ENCODE measurements around the gene CYTL1.
"Not testable (repeated sequence)": the region's sequence is repeated elsewhere in the genome, so short reads cannot be mapped to it uniquely, and the experiment has no call there.

Gene CYTL1

GRCh38 chr4:5018603-5019002, 655 bp downstream of the CYTL1 start:
- Histone ChIP-seq H3K9me3 (replicated peaks in 1 of 11) (peaks cover 0 to 6% (median 0%) of the 10 kb centered on the region in 11 experiments; a peak in 3 of 22 replicates), H3K27ac (no peak overlapping the region), H3K4me3 (no peak overlapping the region), H3K36me3 (no peaks in the 10 kb centered on the region), H3K9ac (no peak overlapping the region), H3K4me1 (peaks cover 10 to 37% (median 22%) of the 10 kb centered on the region in 10 experiments), H3K27me3 (peaks cover 10 to 19% (median 15%) of the 10 kb centered on the region in 11 experiments; a peak in 20 of 22 replicates), H4K20me1 (no peaks in the 10 kb centered on the region; a peak in 1 of 22 replicates), H3K4me2 (peak overlapping the region in 9 of 11 experiments; percentile 19 to 87 (median 75); a peak in 13 of 22 replicates)
- no peak for TF ChIP-seq Cebpa-rat (IDR thresholded peaks at IDR 0.05)

DNA sequence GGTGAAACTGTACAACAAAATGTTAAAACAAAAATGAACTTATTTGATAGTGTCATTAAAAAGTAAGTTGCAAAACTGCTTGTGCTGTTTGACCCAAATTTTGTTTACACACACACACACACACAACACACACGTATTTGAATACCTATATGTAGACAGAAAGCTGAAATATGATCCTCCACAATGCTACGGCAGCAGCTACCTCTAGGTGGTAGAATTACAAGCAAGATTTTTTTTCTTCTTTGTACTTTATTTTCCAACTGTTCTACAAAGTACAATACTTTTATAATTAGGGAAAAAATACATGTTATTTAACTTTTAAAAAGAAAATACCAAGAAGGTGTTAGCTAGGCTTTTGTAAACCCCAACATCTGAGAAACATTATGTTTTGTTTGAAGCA, 1.2 kb downstream of the CYTL1 start:
- Histone ChIP-seq H3K27ac (no peak overlapping the region), H3K27me3 (peaks cover 10 to 19% (median 15%) of the 10 kb centered on the region in 11 experiments; a peak in 20 of 22 replicates), H4K20me1 (no peaks in the 10 kb centered on the region; a peak in 1 of 22 replicates), H3K9me3 (replicated peaks in 1 of 11) (peaks cover 0 to 3% (median 0%) of the 10 kb centered on the region in 11 experiments; a peak in 2 of 22 replicates), H3K4me1 (peaks cover 10 to 42% (median 27%) of the 10 kb centered on the region in 10 experiments), H3K9ac (no peak overlapping the region), H3K36me3 (no peaks in the 10 kb centered on the region), H3K4me3 (no peak overlapping the region), H3K4me2 (peak overlapping the region in 7 of 11 experiments; percentile 19 to 87 (median 64); a peak in 6 of 22 replicates)
- no peak for TF ChIP-seq Cebpa-rat (IDR thresholded peaks at IDR 0.05)

DNA sequence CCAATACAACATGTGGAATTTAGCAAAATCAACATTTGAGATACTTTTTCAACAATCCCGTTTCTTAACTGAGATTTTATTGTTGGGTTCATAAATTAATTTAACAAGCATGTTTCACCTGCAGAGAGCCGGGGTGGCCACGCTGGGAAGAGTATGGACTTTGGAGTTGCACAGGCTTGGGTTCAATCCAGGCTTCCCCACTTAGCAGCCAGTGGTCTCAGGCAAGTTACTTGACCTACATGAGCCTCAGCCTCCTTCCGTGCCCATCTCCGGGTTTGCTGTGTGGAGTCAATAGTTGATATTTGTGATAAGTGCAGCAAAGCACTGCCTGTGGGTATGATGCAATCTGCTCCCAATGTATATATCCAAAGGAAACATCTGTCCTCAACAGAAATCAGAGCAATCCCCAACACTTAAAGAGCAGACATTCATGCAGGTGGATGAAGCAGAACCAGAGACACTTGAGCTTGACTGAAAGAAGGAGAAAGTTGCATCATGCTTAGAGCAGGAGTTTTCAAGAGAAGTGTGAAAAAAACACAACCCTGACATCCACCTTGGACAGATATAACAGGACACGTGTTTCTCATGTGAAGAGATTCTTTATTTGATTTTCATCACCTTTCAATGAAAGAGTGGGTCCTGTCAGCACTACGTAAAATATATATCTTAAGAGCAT, 5.1 kb downstream of the CYTL1 start:
- H4K20me1 ChIP-seq, result no peaks in the 10 kb centered on the region
- H3K4me2 ChIP-seq, result peak overlapping the region; percentile 19 to 79 (median 67); a peak in 20 of 22 replicates
- H3K27me3 ChIP-seq, result peaks cover 7 to 12% (median 9%) of the 10 kb centered on the region in 11 experiments; a peak in 20 of 22 replicates
- H3K9ac ChIP-seq, result no peak overlapping the region; a peak in 1 of 22 replicates
- H3K27ac ChIP-seq, result peak overlapping the region in 5 of 11 experiments; percentile 16 to 46 (median 42); a peak in 8 of 22 replicates
- H3K4me1 ChIP-seq, result peaks cover 7 to 39% (median 23%) of the 10 kb centered on the region in 10 experiments
- H3K4me3 ChIP-seq, result no peak overlapping the region
- peaks cover 0 to 22% (median 4%) of the 10 kb centered on the region in 11 experiments; a peak in 5 of 22 replicates for H3K9me3 ChIP-seq (replicated peaks in 1 of 11)
- H3K36me3 ChIP-seq, result no peaks in the 10 kb centered on the region
- TF ChIP-seq Cebpa-rat (IDR thresholded peaks at IDR 0.05), result peak in 8 of 11 experiments; percentile 31 to 87 (median 66); a peak in 13 of 22 replicates

DNA sequence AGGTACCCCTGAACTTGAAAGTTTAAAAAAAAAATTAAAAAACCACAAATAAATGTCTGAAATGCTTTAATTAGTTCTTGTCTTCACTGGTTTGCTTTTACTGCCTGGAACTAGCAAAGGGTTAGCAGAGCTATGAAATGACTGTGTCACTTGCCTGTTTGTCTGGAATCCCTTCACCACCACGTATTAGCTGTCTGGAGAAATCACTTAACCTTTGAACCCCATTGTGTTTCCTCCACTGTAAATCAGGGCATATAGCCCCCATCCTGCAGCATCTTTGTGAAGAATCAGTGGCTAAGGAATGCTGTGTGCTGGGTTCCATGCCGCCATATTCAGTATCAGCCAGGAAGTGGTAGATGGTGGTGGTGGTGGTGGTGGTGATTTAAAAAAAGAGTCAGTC, 6.3 kb downstream of the CYTL1 start:
- no peaks in the 10 kb centered on the region for H3K27me3 ChIP-seq
- no peak overlapping the region for H3K9ac ChIP-seq
- H3K4me2 ChIP-seq, result peak overlapping the region in 6 of 11 experiments; percentile 26 to 79 (median 69); a peak in 5 of 22 replicates
- H3K36me3 ChIP-seq, result no peaks in the 10 kb centered on the region
- no peak overlapping the region; a peak in 1 of 22 replicates for H3K27ac ChIP-seq
- H3K4me1 ChIP-seq, result peaks cover 0 to 30% (median 21%) of the 10 kb centered on the region in 10 experiments; a peak in 17 of 20 replicates
- H3K9me3 ChIP-seq (replicated peaks in 1 of 11), result peaks cover 0 to 22% (median 4%) of the 10 kb centered on the region in 11 experiments; a peak in 5 of 22 replicates
- H4K20me1 ChIP-seq, result no peaks in the 10 kb centered on the region
- TF ChIP-seq Cebpa-rat (IDR thresholded peaks at IDR 0.05), result no peak
- no peak overlapping the region for H3K4me3 ChIP-seq

DNA sequence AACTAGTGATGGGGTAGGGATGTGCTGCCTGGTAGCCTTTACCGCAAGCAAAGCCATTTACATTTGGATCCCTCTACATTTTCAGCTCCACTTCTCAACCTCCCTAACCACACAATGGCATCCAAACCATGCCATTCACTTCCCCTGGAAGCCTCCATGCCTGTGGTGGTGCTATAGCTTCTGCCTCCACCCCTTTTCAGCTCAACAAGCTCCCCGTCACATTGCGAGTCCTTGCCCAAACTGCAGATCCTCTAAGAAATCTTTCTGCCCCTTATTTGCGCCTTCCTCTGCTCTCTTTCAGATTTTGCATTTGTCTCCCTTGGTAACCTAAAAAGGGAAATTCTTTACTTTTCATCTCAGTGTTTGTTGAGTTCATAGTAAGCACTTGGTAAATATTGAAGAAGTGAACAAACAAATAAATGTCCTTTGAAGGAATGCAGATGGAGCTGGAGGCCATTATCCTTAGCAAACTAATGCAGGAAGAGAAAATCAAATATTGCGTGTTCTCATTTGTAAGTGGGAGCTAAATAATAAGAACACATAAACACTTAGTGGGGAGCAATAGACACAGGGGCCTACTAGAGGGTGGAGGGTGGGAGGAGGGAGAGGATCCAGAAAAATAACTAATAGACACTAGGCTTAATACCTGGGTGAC, 6.9 kb downstream of the CYTL1 start:
- no peak overlapping the region for H3K9ac ChIP-seq
- H3K4me1 ChIP-seq, result peaks cover 0 to 30% (median 21%) of the 10 kb centered on the region in 10 experiments; a peak in 17 of 20 replicates
- TF ChIP-seq Cebpa-rat (IDR thresholded peaks at IDR 0.05), result no peak
- no peaks in the 10 kb centered on the region for H4K20me1 ChIP-seq
- peaks cover 0 to 22% (median 4%) of the 10 kb centered on the region in 11 experiments; a peak in 5 of 22 replicates for H3K9me3 ChIP-seq (replicated peaks in 1 of 11)
- H3K4me2 ChIP-seq, result no peak overlapping the region
- H3K27me3 ChIP-seq, result no peaks in the 10 kb centered on the region
- H3K36me3 ChIP-seq, result no peaks in the 10 kb centered on the region
- no peak overlapping the region for H3K27ac ChIP-seq
- no peak overlapping the region for H3K4me3 ChIP-seq

- peaks cover 0 to 30% (median 21%) of the 10 kb centered on the region in 10 experiments; a peak in 17 of 20 replicates for H3K4me1 ChIP-seq
- peaks cover 0 to 22% (median 4%) of the 10 kb centered on the region in 11 experiments; a peak in 5 of 22 replicates for H3K9me3 ChIP-seq (replicated peaks in 1 of 11)
- no peak overlapping the region for H3K4me2 ChIP-seq
- H3K27ac ChIP-seq, result no peak overlapping the region
- H3K9ac ChIP-seq, result no peak overlapping the region
- no peaks in the 10 kb centered on the region for H3K27me3 ChIP-seq
- H3K4me3 ChIP-seq, result no peak overlapping the region
- no peaks in the 10 kb centered on the region for H4K20me1 ChIP-seq
- H3K36me3 ChIP-seq, result no peaks in the 10 kb centered on the region
- no peak for TF ChIP-seq Cebpa-rat (IDR thresholded peaks at IDR 0.05)
These were observed 8.3 kb downstream of the CYTL1 start for GRCh38 chr4:5010984-5011383.

GRCh38 chr4:5009796-5010195, 9.5 kb downstream of the CYTL1 start:
- no peak overlapping the region for H3K4me3 ChIP-seq
- no peak overlapping the region for H3K27ac ChIP-seq
- H3K9me3 ChIP-seq (replicated peaks in 1 of 11), result peaks cover 0 to 22% (median 4%) of the 10 kb centered on the region in 11 experiments; a peak in 5 of 22 replicates
- peaks cover 0 to 21% (median 18%) of the 10 kb centered on the region in 10 experiments; a peak in 17 of 20 replicates for H3K4me1 ChIP-seq
- H3K9ac ChIP-seq, result no peak overlapping the region
- H3K36me3 ChIP-seq, result no peaks in the 10 kb centered on the region
- no peak for TF ChIP-seq Cebpa-rat (IDR thresholded peaks at IDR 0.05)
- no peak overlapping the region for H3K4me2 ChIP-seq
- H4K20me1 ChIP-seq, result no peaks in the 10 kb centered on the region
- no peaks in the 10 kb centered on the region for H3K27me3 ChIP-seq

GRCh38 chr4:5006932-5007331, 12.3 kb downstream of the CYTL1 start:
- H3K4me2 ChIP-seq, H3K27me3 ChIP-seq, H3K4me3 ChIP-seq, H3K9ac ChIP-seq, H4K20me1 ChIP-seq, H3K27ac ChIP-seq, H3K36me3 ChIP-seq: not testable (repeated sequence)
- H3K9me3 ChIP-seq (replicated peaks in 1 of 11), result peaks cover 0 to 12% (median under 1%) of the 10 kb centered on the region in 11 experiments; a peak in 5 of 22 replicates
- peaks cover 0 to 12% (median 4%) of the 10 kb centered on the region in 10 experiments; a peak in 12 of 20 replicates for H3K4me1 ChIP-seq

- H3K27me3 ChIP-seq, result no peaks in the 10 kb centered on the region
- H3K4me3 ChIP-seq, result no peak overlapping the region
- no peaks in the 10 kb centered on the region for H4K20me1 ChIP-seq
- no peak overlapping the region for H3K27ac ChIP-seq
- no peak for TF ChIP-seq Cebpa-rat (IDR thresholded peaks at IDR 0.05)
- no peak overlapping the region for H3K9ac ChIP-seq
- H3K36me3 ChIP-seq, result no peaks in the 10 kb centered on the region
- no peaks in the 10 kb centered on the region for H3K9me3 ChIP-seq (replicated peaks in 1 of 11)
- H3K4me1 ChIP-seq, result peaks cover 0 to 19% (median 10%) of the 10 kb centered on the region in 10 experiments; a peak in 12 of 20 replicates
- H3K4me2 ChIP-seq, result no peak overlapping the region
These were observed 14.8 kb downstream of the CYTL1 start for GRCh38 chr4:5004496-5004895.
